Stimulated activated CD8-positive, alpha-beta memory T cell treated with anti-CD3 and anti-CD28 coated beads, Interleukin-12 subunit alpha, Interleukin-12 subunit beta, amount 100 ng/mL, for 1 hour (primary cell): Measurements from ENCODE around the gene RBMS3.

Experiments used
- DNase-seq: peaks from one replicate; pipeline ENCODE4 v3.0.0-alpha.2; 2020; ENCODE audit warnings: low read depth

The RBMS3 gene

DNA sequence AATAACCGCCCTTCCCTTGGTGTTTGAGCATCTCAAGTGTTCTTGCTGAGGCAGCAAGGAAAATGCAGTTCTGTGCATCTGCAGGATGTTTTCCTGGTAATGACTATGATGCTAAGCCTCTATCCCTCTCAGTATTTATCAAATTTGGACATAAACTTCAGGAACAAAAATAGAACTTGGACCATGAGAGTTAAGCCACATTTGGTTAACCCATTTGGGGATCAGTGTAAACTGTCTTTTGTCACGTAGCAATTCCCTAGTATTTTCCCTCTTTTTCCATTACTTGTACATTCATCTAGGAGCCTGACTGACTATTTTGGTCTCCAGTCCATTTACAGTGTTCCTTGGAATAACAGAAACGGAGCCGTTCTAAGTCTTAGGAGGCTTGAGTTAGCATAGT, 250.8 kb downstream of the RBMS3 start:
- DNase-seq = no peak

- no peak for DNase-seq
Measured at GRCh38 chr3:29532473-29532872, 251.6 kb downstream of the RBMS3 start.

GRCh38 chr3:29534006-29534405, 253.1 kb downstream of the RBMS3 start:
- no peak for DNase-seq

GRCh38 chr3:29536016-29536758, 255.3 kb downstream of the RBMS3 start:
- DNase-seq = no peak

GRCh38 chr3:29537889-29538609, 257.2 kb downstream of the RBMS3 start:
- DNase-seq = no peak

GRCh38 chr3:29538610-29538958, 257.7 kb downstream of the RBMS3 start:
- no peak for DNase-seq

GRCh38 chr3:29540544-29540943, 259.7 kb downstream of the RBMS3 start:
- no peak for DNase-seq

GRCh38 chr3:29544701-29545363, 264.0 kb downstream of the RBMS3 start:
- DNase-seq = no peak

GRCh38 chr3:29545615-29546014, 264.7 kb downstream of the RBMS3 start:
- no peak for DNase-seq

GRCh38 chr3:29552051-29552450, 271.2 kb downstream of the RBMS3 start:
- DNase-seq = no peak

GRCh38 chr3:29554566-29554965, 273.7 kb downstream of the RBMS3 start:
- DNase-seq = no peak

GRCh38 chr3:29555590-29555989, 274.7 kb downstream of the RBMS3 start:
- no peak for DNase-seq

DNA sequence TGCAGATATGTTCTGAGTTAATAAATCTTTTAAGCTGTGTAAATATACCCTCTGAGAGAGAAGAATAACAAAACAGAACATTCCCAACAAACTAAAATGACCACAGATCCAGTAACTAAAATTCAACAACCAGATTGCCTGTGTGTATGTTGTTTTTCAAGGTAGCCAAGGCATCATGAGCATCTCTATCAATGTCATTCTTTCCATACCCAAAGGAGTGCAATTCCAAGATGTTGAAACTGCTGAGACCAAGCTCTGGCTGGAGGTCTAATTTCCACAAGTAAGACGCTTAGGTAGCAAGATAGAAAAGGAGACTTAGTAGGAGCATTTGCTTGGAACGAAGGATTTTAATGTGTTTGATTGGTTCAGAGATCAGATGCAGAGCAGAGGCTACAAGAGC, 276.3 kb downstream of the RBMS3 start:
- DNase-seq = no peak

GRCh38 chr3:29557825-29558224, 277.0 kb downstream of the RBMS3 start:
- no peak for DNase-seq

DNA sequence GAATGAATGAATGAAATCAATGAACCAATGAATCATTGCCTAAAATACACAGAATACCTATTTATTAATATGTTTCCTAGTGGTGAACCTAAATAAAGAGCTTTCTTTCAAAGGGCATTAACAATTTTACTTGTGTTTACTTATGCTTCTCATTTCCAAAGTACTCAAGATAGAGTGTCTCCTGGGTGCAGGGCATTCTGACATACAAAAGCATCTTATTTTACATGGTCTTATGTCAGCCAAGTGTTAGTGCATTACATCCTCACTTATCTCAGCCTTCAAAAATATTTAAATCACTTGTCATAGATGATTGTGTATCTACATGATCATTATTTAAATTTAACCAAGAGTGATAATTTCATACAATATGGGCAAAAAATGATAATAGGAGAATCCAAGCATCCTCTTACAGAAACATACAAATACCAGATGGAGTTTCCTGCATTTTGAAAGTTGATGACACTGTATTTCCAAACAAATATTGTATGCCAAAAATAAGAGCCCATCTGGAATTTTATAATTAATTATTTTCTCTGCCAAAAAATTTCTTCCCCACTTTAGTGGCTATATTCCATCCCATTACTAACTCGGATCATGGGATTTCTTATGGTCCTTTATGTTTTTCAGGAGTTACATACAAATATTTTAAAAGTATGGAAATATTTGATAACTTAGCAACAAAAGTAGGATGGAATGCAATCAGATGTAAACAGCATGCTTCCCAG, 279.0 kb downstream of the RBMS3 start:
- no peak for DNase-seq

DNA sequence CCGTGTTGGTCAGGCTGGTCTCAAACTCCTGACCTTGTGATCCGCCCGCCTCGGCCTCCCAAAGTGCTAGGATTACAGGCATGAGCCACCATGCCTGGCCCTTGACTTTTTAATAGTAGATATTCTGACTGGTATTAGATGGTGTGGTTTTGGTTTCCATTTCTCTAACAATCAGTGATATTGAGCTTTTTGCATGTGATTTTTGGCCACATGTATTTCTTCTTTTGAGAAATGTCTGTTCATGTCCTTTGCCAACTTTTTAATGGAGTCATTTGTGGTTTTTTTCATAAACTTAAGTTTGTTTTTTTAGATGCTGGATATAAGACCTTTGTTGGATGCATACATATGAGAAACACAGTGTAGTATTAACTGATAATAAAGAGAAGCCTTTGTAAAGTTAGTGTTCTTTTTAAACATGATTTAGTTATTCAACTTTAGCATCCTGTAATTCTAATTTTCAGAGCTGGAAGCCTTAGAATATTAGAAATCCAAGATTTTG, 280.8 kb downstream of the RBMS3 start:
- DNase-seq = no peak

DNA sequence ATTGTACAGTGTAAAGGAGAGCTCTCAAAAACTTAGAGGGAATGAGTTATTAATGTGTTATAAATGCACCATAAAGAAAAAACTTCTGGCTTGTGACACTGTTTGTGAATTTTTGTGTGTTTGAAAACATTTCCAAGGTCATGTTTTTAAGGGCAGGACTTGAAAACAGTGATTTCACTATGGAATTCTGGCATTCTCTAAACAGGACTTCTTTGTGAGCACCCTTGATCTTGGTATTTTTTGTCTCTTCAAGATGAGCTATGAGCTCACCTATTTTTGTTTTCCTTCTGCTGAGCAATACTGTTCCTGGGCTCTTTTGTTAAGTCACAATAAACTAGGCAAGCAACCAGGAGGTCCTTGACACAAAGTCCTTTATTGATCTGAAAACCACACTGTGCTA, 284.4 kb downstream of the RBMS3 start:
- no peak for DNase-seq

DNA sequence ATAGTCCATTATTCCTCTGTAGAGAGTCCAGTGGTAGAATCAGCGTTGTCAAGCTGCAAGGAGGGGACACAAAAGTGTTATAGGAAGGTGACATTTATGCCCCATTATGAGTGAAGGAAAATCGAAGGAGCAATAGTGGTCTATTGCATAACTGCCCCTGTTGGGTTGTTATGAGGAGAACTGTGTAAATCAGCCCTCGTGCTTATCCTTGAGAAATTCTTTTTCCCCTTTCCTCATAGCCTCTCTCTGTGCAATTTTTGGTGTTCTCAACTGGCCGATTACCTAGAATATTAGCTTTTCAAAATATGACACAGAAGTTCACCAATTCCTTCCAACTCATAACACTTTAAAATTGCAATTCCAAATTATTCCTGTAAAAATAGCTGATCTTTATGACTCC, 286.6 kb downstream of the RBMS3 start:
- DNase-seq = no peak

- DNase-seq = no peak
Measured at GRCh38 chr3:29568355-29568754, 287.5 kb downstream of the RBMS3 start.

- DNase-seq = no peak
Measured at GRCh38 chr3:29576181-29576580, 295.3 kb downstream of the RBMS3 start.

DNA sequence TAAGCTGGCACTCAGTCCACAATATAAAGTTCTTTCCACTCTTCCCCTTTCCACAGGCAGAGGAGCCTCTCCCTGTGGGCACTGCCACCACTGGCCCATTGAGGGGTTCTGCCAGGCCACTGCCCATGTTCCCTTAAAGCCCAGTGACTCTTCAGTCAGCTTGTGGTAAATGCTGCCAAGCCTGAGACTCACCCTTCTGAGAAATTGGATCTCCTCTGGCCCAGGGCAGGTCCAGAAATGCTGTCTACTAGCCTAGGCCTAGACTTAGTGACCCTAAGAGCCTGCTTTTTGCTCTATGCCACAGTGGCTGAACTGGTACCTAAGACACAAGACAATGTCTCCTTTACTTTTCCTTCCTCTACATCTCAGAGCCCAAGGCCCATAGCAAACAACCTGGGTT, 295.8 kb downstream of the RBMS3 start:
- DNase-seq = no peak

GRCh38 chr3:29577250-29577649, 296.4 kb downstream of the RBMS3 start:
- DNase-seq = no peak
